H54 (cell line): ENCODE data around the gene CSNK2A1.

Experiments
- DNase-seq: peaks from one replicate; pipeline ENCODE4 v3.0.0; 2011; ENCODE audit warnings: low spot score, mixed read lengths; ENCODE audit not compliant: insufficient read length
- FAIRE-seq: peaks from 3 replicates; lab custom pipeline; 2011; peaks lifted over from hg19 to GRCh38; lab: Jason Lieb, UNC
- POLR2A ChIP-seq: IDR thresholded peaks from 2 replicates; pipeline ENCODE4 v1.6.1; 2011; ENCODE audit warnings: low read depth, mild to moderate bottlenecking, low read length

Gene CSNK2A1

DNA sequence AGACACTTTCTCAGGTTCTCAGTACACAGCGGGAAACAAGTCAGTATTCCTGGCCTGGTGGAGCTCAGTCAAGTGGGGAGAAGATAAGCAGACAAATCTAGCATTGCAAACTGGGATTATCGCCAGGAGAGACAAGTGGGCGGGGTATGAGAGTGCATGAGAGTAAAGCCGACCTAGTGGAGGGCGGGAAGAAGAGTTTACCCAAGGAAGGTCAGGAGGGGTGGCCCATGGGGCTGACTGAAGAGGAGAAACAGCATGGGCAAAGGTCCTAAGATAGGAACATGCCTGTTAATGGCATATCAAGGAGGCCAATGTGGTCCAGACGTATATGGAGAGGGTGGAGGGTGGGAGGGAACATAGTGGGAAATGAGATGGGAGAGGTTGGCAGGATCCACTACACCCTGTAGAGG is 12.4 kb upstream of the CSNK2A1 start:
- DNase-seq (no peak), FAIRE-seq (no peak)
- no peak for TF ChIP-seq POLR2A

DNA sequence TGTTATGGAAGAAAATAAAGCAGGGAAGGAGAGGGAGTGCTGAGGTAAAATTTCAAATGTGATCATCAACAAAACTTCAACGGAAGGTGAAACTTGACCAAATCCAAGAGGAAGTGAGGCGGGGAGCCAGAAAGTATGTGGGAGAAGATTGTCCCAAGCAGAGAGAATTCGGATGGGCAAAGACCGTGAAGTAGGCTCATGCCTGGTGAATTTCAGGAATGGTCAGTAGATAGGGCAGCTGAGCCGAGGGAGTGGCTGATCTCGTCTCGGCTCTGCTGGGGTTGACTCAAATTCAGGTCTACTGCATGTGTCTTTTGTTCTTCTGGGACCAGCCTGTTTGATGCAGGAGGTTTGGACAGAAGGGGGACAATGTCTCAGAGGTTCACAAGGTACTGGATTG is 7.0 kb upstream of the CSNK2A1 start:
- FAIRE-seq (no peak), DNase-seq (no peak)
- no peak for TF ChIP-seq POLR2A

DNA sequence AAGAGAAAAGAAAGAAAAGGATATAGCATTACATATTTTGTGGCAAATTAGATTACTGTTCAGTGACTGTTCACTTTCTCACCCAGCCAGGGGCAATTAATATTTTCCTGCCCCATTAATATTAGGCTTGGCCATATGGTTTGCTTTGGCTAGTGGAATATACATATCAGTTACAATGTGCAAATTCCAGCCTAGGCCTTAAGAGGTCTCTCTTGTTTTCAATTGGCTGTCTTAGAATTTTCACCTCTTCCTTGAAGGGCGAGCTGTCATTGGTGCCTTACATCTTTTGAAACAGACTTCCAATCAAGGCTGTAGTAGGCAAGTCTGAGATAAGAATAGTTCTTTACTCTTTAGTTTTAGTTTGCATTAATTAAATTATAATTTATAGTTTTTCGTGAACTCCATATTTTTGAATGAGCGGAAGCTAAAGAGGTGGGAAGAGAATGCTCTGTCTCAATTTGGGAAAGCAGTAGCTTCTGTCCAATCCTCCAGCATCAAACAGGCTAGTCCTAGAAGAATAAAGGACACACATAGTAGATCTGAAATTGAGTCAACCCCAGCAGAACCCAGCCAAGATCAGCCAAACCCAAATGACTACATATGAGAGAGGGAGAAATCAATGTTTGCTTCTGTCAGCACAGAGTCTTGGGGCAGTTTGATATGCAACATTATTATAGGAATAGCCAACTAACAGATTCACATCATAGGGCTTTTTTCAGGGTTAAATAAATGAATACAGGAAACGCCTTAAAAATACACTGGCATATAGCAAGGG is 6.3 kb upstream of the CSNK2A1 start:
- no peak for TF ChIP-seq POLR2A
- no peak for FAIRE-seq
- no peak for DNase-seq

DNA sequence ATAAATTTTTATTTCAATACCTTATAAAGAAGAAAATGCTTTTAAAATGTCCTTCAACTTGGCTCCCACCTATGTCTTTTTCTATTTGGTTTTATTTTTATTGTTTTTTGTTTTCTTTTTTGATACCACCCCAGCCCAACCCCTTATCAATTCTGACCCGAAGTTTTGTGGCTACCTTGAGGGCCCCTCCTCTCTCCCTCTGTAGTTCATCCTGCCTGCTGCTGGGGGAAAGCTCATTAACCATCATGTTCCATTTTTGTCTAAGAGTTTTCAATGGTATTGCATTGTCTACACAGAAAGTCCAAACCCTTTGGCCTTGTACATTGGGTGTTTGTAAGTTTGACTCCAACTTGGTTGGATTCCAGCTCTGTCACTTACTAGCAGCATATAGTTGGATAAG is 5.3 kb upstream of the CSNK2A1 start:
- no peak for TF ChIP-seq POLR2A
- FAIRE-seq: no peak
- no peak for DNase-seq

DNA sequence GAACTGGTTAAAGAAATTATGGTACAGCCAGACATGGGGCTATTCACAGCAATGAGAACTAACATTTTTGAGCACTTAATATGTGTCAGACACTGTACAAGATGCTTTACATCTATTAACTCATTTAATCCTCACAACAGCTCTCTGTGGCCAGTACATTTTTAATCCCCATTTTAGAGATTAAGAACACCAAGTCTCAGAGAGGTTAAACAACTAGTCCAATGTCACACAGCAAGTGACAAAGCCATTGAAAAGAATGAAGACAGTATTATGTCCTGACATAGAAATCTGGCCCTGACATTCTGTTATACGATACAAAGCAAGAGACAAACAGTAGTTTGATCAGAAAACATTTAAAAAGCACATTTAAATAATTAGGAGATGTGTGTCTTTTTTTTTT is 3.8 kb upstream of the CSNK2A1 start:
- FAIRE-seq: no peak
- DNase-seq: no peak
- TF ChIP-seq POLR2A: no peak

DNA sequence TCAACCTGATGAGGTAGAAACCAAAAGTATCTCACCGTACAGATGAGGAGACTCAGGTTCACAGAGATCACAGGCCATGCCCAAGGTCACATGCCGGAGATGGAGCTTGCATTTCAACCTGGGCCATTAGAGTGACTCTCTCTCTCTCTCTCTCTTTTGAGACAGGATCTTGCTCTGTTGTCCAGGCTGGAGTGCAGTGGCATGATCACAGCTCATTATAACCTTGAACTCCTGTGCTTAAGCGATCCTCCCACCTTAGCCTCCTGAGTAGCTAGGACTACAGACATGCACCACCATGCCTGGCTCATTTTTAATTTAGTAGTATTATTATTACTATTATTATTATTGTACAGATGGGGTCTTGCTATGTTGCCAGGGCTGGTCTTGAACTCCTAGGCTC is 2.8 kb upstream of the CSNK2A1 start:
- DNase-seq: no peak
- FAIRE-seq: no peak
- TF ChIP-seq POLR2A: no peak

DNA sequence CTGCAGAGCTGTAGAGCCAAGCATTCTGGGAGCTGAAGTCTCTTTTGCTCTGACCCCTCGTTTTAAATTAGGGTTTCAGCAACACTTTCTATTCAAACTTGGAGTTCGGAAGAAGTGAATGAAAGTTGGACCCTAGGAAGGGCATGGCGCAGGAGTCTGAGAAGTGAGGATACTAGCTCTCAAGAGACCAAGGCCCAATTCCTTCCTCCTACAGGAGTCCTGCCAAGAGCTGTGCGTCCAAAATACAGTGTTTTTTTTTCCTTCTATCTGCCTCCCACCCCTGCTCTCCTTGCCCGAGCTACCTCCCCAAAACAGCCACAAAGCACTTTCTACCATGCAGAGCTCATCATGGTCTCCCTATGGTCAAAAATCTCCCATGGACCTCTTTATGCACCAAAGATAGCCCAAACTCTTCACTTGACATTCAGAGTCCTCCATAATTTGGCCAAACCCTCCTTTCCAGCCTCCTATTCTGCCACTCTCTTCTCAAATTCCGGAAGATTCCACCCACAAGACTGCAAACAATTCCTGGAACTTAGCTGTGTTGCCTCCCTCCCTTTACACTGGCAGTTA is 649 bp upstream of the CSNK2A1 start:
- DNase-seq (no peak), FAIRE-seq (no peak)
- no peak for TF ChIP-seq POLR2A

DNA sequence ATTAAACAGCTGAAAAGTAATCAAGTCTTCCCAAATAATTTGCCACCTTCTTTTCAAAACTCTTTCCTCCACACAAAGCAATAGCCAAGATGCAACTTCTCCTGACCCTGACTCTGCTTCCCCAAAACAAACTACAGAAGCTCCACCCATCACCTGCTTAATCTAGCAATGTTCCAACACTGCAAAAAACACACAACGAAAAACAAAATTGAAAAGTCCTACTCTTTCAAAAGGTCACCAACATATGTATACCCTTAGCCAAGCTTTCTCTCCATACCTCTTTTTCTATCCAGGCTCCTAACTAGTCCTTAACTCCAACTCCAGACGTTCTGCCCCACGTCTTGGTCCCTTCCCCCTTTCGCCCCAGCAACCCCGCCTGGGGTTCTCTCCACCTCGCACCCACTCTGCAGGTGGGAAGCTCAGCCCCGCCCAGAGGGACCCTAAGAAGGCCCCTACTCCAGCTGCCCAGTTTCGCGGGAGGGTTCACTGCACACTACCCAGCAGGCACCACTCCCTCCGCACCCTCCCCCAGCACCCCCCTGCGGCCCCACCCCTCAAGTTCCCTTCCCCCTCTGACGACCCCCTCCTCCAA is 717 bp downstream of the CSNK2A1 start:
- no peak for TF ChIP-seq POLR2A
- DNase-seq: peak; percentile 16
- no peak for FAIRE-seq

- FAIRE-seq (no peak), DNase-seq (no peak)
- no peak for TF ChIP-seq POLR2A
These were observed 3.0 kb downstream of the CSNK2A1 start for GRCh38 chr20:540391-541201.

GRCh38 chr20:539848-540247 is 3.7 kb downstream of the CSNK2A1 start:
- no peak for FAIRE-seq
- TF ChIP-seq POLR2A: no peak
- DNase-seq: peak; percentile 11

DNA sequence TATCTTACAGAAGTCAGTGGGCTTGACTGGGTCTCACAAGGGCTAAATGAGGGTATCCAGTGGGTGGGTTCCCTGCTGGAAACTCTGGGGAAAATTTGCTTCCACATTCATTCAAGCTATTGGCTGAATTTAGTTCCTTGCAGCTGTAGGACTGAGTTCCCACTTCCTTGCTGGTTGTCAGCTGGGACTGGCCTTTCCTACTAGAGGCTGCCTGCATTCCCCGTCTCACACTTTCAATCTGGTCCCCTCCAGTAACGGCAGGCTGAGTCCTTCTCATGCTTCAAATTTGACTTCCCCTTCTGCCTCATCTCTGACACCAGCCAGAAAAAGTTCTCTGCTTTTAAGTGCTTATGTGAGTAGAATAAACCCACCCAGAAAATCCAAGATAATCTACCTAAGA is 4.4 kb downstream of the CSNK2A1 start:
- no peak for TF ChIP-seq POLR2A
- FAIRE-seq: no peak

GRCh38 chr20:537983-538382 is 5.6 kb downstream of the CSNK2A1 start:
- DNase-seq: no peak
- FAIRE-seq: no peak
- no peak for TF ChIP-seq POLR2A

More for the DNA sequence above, 4.4 kb downstream of the CSNK2A1 start:
- no peak for DNase-seq

GRCh38 chr20:536426-537010 is 7.1 kb downstream of the CSNK2A1 start:
- DNase-seq: no peak
- TF ChIP-seq POLR2A: no peak
- FAIRE-seq: no peak
